ENCODE results near the gene NDUFS4. TPM values are rescaled to one million over a fixed set of nuclear protein-coding genes. Genes with fewer than 3 reads are reported as not detected.
"Not testable (repeated sequence)": the region's sequence is repeated elsewhere in the genome, so short reads cannot be mapped to it uniquely, and the experiment has no call there.

NDUFS4 gene
- total and polyA plus RNA-seq, 2 experiments from 2014 or later, result 113 to 150 TPM

DNA sequence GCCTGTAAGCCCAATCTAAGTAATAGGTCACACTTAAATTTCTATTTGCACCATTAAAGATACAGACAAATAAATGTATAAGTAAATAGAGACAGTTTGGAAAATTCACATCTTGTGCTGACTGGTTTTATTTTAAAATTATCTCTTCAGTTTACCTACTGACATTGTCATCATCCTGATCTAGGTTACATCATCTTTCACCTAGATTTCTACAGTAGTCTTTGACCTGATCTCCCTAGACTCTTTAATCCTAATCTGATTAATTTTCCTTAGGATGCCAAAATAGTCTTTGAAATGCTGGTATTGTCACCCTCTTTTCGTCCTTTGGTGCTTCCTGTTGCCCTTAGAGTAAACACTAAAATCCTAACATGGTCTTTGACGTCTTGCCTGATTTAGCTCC is 43.9 kb downstream of the NDUFS4 start:
- Histone ChIP-seq H3K27me3 (no peaks in the 10 kb centered on the region), H3K4me1 (ENCODE audit: insufficient read depth) (no peaks in the 10 kb centered on the region), H3K36me3 (replicated peaks; ENCODE audit: insufficient read depth, low read depth) (no peaks in the 10 kb centered on the region), H3K79me2 (peaks cover 30% of the 10 kb centered on the region), H3K4me3 (no peak overlapping the region), H4K20me1 (ENCODE audit: insufficient read depth, poor library complexity, severe bottlenecking) (peaks cover 3% of the 10 kb centered on the region), H3K9me2 (replicated peaks; ENCODE audit: insufficient read depth) (no peaks in the 10 kb centered on the region), H2AFZ (no peak overlapping the region), H3K27ac (no peak overlapping the region), H3K9me3 (ENCODE audit: low read depth) (no peaks in the 10 kb centered on the region), H3K4me2 (no peak overlapping the region)
- no peak for DNase-seq (ENCODE audit: low spot score)
- no peak for TF ChIP-seq EZH2 (IDR thresholded peaks at IDR 0.05; ENCODE audit: borderline replicate concordance)
- WGBS (ENCODE audit: low lambda C conversion rate, missing lambda C conversion rate), result 86% methylated on average over 2 of the region's 2 CpGs

DNA sequence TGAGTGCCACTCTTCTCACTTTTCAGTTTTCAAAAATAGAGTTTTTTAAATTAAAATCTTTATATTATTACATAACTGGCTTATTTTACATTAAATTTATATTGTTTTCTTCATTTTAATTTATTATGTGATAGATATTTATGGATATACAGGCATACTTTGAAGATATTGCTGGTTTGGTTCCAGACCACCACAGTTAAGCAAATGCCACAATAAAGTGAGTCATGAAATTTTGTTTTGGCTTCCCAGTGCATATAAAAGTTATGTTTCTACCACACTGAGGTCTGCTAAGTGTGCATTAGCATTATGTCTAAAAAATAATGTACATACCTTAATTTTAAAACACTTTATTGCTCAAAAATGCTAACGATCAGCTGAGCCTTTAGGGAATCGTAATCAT is 47.4 kb downstream of the NDUFS4 start:
- 91% methylated on average over 2 of the region's 2 CpGs for WGBS (ENCODE audit: low lambda C conversion rate, missing lambda C conversion rate)
- no peaks in the 10 kb centered on the region for H3K9me2 ChIP-seq (replicated peaks; ENCODE audit: insufficient read depth)
- H3K27me3 ChIP-seq, result no peaks in the 10 kb centered on the region
- no peak for DNase-seq (ENCODE audit: low spot score)
- no peak overlapping the region for H3K4me2 ChIP-seq
- H3K36me3 ChIP-seq (replicated peaks; ENCODE audit: insufficient read depth, low read depth), result no peaks in the 10 kb centered on the region
- no peaks in the 10 kb centered on the region for H3K4me1 ChIP-seq (ENCODE audit: insufficient read depth)
- H3K79me2 ChIP-seq, result peaks cover 17% of the 10 kb centered on the region
- no peak overlapping the region for H3K27ac ChIP-seq
- H4K20me1 ChIP-seq (ENCODE audit: insufficient read depth, poor library complexity, severe bottlenecking), result peaks cover 3% of the 10 kb centered on the region
- no peaks in the 10 kb centered on the region for H3K9me3 ChIP-seq (ENCODE audit: low read depth)
- H3K4me3 ChIP-seq, result no peak overlapping the region
- no peak for TF ChIP-seq EZH2 (IDR thresholded peaks at IDR 0.05; ENCODE audit: borderline replicate concordance)
- TF ChIP-seq, protein P1, sequence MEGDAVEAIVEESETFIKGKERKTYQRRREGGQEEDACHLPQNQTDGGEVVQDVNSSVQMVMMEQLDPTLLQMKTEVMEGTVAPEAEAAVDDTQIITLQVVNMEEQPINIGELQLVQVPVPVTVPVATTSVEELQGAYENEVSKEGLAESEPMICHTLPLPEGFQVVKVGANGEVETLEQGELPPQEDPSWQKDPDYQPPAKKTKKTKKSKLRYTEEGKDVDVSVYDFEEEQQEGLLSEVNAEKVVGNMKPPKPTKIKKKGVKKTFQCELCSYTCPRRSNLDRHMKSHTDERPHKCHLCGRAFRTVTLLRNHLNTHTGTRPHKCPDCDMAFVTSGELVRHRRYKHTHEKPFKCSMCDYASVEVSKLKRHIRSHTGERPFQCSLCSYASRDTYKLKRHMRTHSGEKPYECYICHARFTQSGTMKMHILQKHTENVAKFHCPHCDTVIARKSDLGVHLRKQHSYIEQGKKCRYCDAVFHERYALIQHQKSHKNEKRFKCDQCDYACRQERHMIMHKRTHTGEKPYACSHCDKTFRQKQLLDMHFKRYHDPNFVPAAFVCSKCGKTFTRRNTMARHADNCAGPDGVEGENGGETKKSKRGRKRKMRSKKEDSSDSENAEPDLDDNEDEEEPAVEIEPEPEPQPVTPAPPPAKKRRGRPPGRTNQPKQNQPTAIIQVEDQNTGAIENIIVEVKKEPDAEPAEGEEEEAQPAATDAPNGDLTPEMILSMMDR (IDR thresholded peaks at IDR 0.05; ENCODE audit: poor library complexity), result no peak
- TF ChIP-seq EZH2phosphoT487 (IDR thresholded peaks at IDR 0.05; ENCODE audit: low read depth, severe bottlenecking, unreplicated experiment), result no peak
- no peak overlapping the region for H2AFZ ChIP-seq

DNA sequence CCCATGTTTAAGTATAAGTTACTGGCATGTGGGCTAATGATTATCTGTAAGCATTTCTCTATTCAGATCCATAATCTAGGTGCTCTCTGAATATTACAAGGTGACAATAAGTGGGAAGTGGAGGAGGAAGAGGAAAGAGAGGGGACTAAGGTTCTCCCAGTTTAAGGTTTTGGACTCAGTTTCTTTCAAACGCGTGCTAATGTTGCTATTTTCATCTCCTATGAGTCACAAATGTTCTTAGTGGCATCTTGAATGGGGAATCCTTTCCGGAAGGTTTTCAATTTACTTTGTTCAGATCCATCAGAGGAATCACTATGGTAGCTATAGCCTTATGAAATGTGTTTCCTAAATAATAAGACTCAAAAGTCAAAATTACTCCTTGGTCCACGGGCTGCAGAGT is 48.5 kb downstream of the NDUFS4 start:
- not testable (repeated sequence) for H3K9me3 ChIP-seq (ENCODE audit: low read depth); H3K27ac ChIP-seq; H3K4me2 ChIP-seq; H3K27me3 ChIP-seq; H3K4me1 ChIP-seq (ENCODE audit: insufficient read depth); H3K4me3 ChIP-seq; H4K20me1 ChIP-seq (ENCODE audit: insufficient read depth, poor library complexity, severe bottlenecking); H3K36me3 ChIP-seq (replicated peaks; ENCODE audit: insufficient read depth, low read depth); DNase-seq (ENCODE audit: low spot score); H2AFZ ChIP-seq; H3K9me2 ChIP-seq (replicated peaks; ENCODE audit: insufficient read depth)
- peaks cover 15% of the 10 kb centered on the region for H3K79me2 ChIP-seq
- WGBS (ENCODE audit: low lambda C conversion rate, missing lambda C conversion rate), result 93% methylated on average over 4 of the region's 4 CpGs

DNA sequence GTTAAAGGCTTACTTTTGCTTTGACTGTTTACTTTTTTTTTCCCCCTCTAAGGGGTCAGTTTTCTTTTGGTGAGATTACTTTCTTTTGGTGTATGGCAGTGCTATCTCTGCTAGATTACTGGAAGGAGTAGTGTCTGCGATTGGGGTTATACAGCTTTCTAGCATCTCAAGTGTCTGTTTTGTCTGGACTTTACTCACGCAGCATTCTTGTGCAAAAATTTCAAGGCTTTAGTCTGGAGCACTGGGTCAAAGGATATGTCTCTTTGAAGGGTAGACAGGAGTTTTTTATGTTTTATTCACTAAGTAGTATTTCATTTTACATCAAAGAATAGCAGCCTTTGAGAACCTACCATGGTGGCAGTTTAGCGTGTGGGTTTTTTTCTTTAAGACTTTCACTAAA is 52.6 kb downstream of the NDUFS4 start:
- Histone ChIP-seq H3K27me3 (no peaks in the 10 kb centered on the region), H3K9me2 (replicated peaks; ENCODE audit: insufficient read depth) (no peaks in the 10 kb centered on the region), H2AFZ (no peak overlapping the region), H3K79me2 (peaks cover 29% of the 10 kb centered on the region), H3K36me3 (replicated peaks; ENCODE audit: insufficient read depth, low read depth) (no peaks in the 10 kb centered on the region), H4K20me1 (ENCODE audit: insufficient read depth, poor library complexity, severe bottlenecking) (peaks cover 2% of the 10 kb centered on the region), H3K4me2 (no peak overlapping the region), H3K4me3 (no peak overlapping the region), H3K4me1 (ENCODE audit: insufficient read depth) (no peaks in the 10 kb centered on the region), H3K27ac (no peak overlapping the region), H3K9me3 (ENCODE audit: low read depth) (no peaks in the 10 kb centered on the region)
- DNase-seq (ENCODE audit: low spot score), result peak; percentile 9
- 41% methylated on average over 3 of the region's 3 CpGs for WGBS (ENCODE audit: low lambda C conversion rate, missing lambda C conversion rate)
- TF ChIP-seq EZH2phosphoT487 (IDR thresholded peaks at IDR 0.05; ENCODE audit: low read depth, severe bottlenecking, unreplicated experiment) (no peak), EZH2 (IDR thresholded peaks at IDR 0.05; ENCODE audit: borderline replicate concordance) (no peak)
- TF ChIP-seq, protein P1 (IDR thresholded peaks at IDR 0.05; ENCODE audit: poor library complexity), result no peak

DNA sequence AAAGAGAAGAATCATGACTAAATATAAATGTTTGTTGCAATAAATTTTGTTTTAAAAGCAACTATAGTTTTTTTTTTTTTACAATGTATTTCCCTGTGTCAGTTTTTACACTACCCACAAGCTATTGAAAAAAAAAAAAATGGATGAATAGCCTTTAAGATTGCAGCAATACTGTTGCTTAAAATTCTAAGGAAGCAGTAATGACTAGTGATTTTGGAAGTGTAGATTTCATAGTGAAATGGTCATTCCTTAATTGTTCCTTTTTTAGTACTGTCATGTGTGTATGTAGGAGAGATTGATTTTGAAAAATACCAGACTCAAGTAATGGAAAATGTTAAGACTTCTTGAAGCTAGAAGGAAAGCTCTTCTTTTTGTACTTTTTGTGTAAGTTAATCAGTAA is 53.1 kb downstream of the NDUFS4 start:
- TF ChIP-seq EZH2 (IDR thresholded peaks at IDR 0.05; ENCODE audit: borderline replicate concordance), result no peak
- no peak for TF ChIP-seq EZH2phosphoT487 (IDR thresholded peaks at IDR 0.05; ENCODE audit: low read depth, severe bottlenecking, unreplicated experiment)
- TF ChIP-seq, protein P1 (IDR thresholded peaks at IDR 0.05; ENCODE audit: poor library complexity), result no peak
- peaks cover 5% of the 10 kb centered on the region for H4K20me1 ChIP-seq (ENCODE audit: insufficient read depth, poor library complexity, severe bottlenecking)
- no peaks in the 10 kb centered on the region for H3K4me1 ChIP-seq (ENCODE audit: insufficient read depth)
- no peaks in the 10 kb centered on the region for H3K36me3 ChIP-seq (replicated peaks; ENCODE audit: insufficient read depth, low read depth)
- H3K27me3 ChIP-seq, result no peaks in the 10 kb centered on the region
- DNase-seq (ENCODE audit: low spot score), result no peak
- H3K9me3 ChIP-seq (ENCODE audit: low read depth), result no peaks in the 10 kb centered on the region
- no peaks in the 10 kb centered on the region for H3K9me2 ChIP-seq (replicated peaks; ENCODE audit: insufficient read depth)
- no peak overlapping the region for H3K27ac ChIP-seq
- no peak overlapping the region for H3K4me2 ChIP-seq
- H2AFZ ChIP-seq, result no peak overlapping the region
- no peak overlapping the region for H3K4me3 ChIP-seq
- peaks cover 32% of the 10 kb centered on the region for H3K79me2 ChIP-seq
